Measurements from ENCODE around the gene BTAF1. TPM values are rescaled to one million over a fixed set of nuclear protein-coding genes. Genes with fewer than 3 reads are reported as not detected.

BTAF1 gene
- polyA plus RNA-seq, 4 donors, result 4.6 to 42.8 (median 6.1) TPM

DNA sequence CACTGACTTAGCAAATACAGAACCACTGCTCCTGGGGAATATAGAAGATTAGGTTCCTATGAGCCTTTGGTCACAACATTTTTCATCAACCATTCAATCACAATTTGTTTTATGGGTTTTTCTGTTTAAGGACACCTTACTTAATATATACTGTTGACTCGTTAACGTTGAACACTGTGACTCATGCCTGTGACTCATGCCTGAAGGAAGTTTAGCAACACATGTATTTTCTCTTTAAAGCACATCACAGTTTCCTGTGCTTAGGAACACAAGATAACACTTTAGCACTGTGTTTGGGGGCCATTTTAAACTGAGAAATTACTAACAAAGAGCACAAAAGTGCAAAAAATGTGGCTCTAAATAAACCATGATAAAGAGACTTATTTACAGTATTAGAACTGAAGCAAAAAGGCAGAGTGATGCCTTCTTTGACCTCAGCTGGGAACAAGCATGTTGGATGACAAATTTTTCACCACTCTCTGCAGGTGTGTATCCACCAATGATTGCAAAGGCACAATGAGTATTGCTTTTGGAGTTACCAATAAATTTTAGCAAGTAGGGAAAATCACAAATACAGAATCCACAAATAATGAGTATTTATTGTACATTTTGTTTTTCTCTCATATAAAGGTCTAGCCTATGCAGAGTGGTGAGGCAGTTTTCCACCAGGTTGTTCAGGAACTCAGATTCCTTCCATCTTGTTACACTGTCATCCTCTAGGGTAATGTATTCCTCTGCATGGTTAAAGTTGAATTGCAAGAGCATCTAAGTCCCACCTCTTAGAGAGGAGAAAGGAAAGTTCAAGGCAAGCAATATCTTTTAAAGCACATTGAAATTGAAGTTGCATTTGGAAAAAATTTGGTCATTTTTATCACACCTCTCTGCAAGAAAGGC, 21.5 kb upstream of the BTAF1 start:
- Histone ChIP-seq H3K9me3 (ENCODE audit: control insufficient read depth in 2 of 2, insufficient read depth in 1 of 2, low read depth in 1 of 2, low read length in 1 of 2) (no peaks in the 10 kb centered on the region), H3K27ac (ENCODE audit: low read depth in 1 of 3, low read length in 2 of 3) (no peak overlapping the region), H3K4me1 (ENCODE audit: control insufficient read depth in 3 of 3, insufficient read depth in 2 of 3, low read depth in 1 of 3, low read length in 2 of 3) (no peaks in the 10 kb centered on the region), H3K27me3 (ENCODE audit: control insufficient read depth in 3 of 3, insufficient read depth in 3 of 3, low read length in 3 of 3) (no peaks in the 10 kb centered on the region), H3K36me3 (ENCODE audit: control insufficient read depth in 3 of 3, insufficient read depth in 2 of 3, low read depth in 1 of 3, low read length in 3 of 3) (no peaks in the 10 kb centered on the region), H3K4me3 (ENCODE audit: low read depth in 1 of 3, low read length in 3 of 3) (no peak overlapping the region)
- FAIRE-seq (no peak), DNase-seq (peak; percentile 61 to 73)
- WGBS, 3 donors, result 0 to 4% (median 2%) methylated on average over 2 of the region's 2 CpGs

DNA sequence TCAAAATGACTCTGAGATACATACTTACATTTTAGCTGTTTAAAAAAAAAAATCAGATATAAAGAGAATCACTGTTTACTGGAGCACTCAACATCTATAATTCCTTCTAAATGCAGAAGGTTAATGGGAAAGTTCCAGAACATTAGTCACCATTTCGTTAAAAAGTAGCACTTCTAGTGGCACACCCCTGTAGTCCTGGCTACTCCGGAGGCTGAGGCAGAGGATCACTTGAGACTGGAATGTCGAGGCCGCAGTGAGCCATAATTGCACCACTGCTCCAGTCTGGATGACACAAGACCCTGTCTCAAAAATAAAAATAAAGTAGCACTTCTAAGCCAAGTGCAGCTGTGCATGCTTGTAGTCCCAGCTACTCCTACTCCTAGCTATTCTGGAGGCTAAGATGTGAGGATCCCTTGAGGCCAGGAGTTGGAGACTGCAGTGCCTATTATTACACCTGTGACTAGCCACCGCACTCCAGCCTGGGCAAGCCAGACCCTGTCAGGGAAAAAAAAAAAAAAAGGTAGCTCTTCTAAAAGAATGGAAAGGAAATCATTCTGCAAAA, 16.5 kb upstream of the BTAF1 start:
- H3K27me3 ChIP-seq (ENCODE audit: control insufficient read depth in 3 of 3, insufficient read depth in 3 of 3, low read length in 3 of 3), result no peaks in the 10 kb centered on the region
- DNase-seq (no peak), FAIRE-seq (no peak)
- H3K4me1 ChIP-seq (ENCODE audit: control insufficient read depth in 3 of 3, insufficient read depth in 2 of 3, low read depth in 1 of 3, low read length in 2 of 3), result peaks cover 0 to 7% (median 0%) of the 10 kb centered on the region in 3 donors
- H3K36me3 ChIP-seq (ENCODE audit: control insufficient read depth in 3 of 3, insufficient read depth in 2 of 3, low read depth in 1 of 3, low read length in 3 of 3), result no peaks in the 10 kb centered on the region
- H3K9me3 ChIP-seq (ENCODE audit: control insufficient read depth in 2 of 2, insufficient read depth in 1 of 2, low read depth in 1 of 2, low read length in 1 of 2), result no peaks in the 10 kb centered on the region
- no peak overlapping the region for H3K4me3 ChIP-seq (ENCODE audit: low read depth in 1 of 3, low read length in 3 of 3)
- 88 to 94% (median 90%) methylated on average over 5 of the region's 5 CpGs for WGBS, 3 donors
- no peak overlapping the region for H3K27ac ChIP-seq (ENCODE audit: low read depth in 1 of 3, low read length in 2 of 3)

DNA sequence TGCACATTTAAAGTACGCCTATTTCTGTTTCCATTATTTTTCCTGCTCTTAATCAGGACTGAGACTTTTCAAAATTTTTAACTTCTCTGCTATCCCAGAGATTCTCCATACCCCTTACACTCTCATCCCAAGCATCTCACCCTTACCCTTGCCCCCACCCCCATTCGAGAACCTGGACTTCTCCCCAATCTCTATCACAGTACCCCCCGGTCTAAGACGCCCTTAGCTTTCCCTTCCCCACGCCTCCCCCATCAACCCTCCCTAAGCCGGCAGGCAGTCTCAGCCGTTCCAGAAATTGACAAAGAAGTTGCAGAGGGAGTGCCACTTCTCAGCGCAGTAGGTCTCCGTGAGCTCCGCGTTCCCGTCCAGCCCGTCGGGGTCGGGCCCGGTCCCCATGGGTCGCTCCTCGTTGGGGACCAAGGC, 15.6 kb upstream of the BTAF1 start:
- Histone ChIP-seq H3K36me3 (ENCODE audit: control insufficient read depth in 3 of 3, insufficient read depth in 2 of 3, low read depth in 1 of 3, low read length in 3 of 3) (no peaks in the 10 kb centered on the region), H3K4me3 (ENCODE audit: low read depth in 1 of 3, low read length in 3 of 3) (peak overlapping the region; percentile 73 to 81 (median 80)), H3K27ac (ENCODE audit: low read depth in 1 of 3, low read length in 2 of 3) (peak overlapping the region in 1 of 3 donors; percentile 76), H3K27me3 (ENCODE audit: control insufficient read depth in 3 of 3, insufficient read depth in 3 of 3, low read length in 3 of 3) (no peaks in the 10 kb centered on the region), H3K4me1 (ENCODE audit: control insufficient read depth in 3 of 3, insufficient read depth in 2 of 3, low read depth in 1 of 3, low read length in 2 of 3) (peaks cover 0 to 7% (median 0%) of the 10 kb centered on the region in 3 donors), H3K9me3 (ENCODE audit: control insufficient read depth in 2 of 2, insufficient read depth in 1 of 2, low read depth in 1 of 2, low read length in 1 of 2) (no peaks in the 10 kb centered on the region)
- WGBS, 3 donors, result 4% methylated on average over 18 of the region's 18 CpGs
- DNase-seq (peak in 1 of 2 donors; percentile 8), FAIRE-seq (no peak)

DNA sequence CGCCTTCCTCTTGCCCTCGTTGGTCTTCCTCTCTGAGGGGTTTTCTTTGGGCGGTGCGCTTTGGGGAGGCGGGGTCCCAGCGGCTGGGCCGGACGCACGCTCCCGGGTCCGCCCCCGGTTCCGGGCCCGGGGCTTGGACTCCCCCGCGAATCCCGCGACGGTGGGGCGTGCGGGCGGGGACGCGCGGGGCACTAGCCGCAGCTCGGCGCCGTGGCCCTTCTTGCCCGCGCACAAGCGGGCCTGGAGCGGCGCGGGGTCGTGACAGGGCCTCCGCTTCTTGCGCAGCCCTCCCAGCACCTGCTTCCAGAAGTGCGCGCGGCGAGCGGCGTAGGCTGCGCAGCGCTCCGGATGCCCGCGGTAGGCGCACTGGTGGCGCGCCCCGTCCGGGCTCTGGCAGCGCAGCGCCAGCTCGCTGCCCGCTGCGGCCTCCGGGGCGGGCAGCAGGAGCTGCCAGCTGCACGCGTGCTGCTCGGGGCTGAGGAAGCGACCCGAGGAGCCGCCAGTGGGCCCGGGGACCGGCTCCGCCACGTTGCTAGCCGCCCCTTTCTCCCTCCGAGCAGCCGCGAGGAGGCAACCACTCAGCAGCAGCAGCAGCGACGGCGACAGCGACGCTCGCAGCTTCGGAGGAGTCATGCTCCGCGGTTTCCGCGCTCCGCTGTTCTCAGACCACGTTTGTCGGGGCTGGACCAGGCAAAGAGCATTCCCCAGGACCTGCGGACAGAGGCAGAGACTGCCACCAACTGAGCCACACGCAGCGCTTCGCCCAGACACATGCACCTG, 15.0 kb upstream of the BTAF1 start:
- DNase-seq (peak; percentile 80 to 92), FAIRE-seq (no peak)
- Histone ChIP-seq H3K4me3 (ENCODE audit: low read depth in 1 of 3, low read length in 3 of 3) (peak overlapping the region; percentile 73 to 81 (median 80)), H3K27me3 (ENCODE audit: control insufficient read depth in 3 of 3, insufficient read depth in 3 of 3, low read length in 3 of 3) (no peaks in the 10 kb centered on the region), H3K4me1 (ENCODE audit: control insufficient read depth in 3 of 3, insufficient read depth in 2 of 3, low read depth in 1 of 3, low read length in 2 of 3) (peaks cover 0 to 7% (median 0%) of the 10 kb centered on the region in 3 donors), H3K27ac (ENCODE audit: low read depth in 1 of 3, low read length in 2 of 3) (peak overlapping the region; percentile 24 to 76 (median 42)), H3K36me3 (ENCODE audit: control insufficient read depth in 3 of 3, insufficient read depth in 2 of 3, low read depth in 1 of 3, low read length in 3 of 3) (no peaks in the 10 kb centered on the region), H3K9me3 (ENCODE audit: control insufficient read depth in 2 of 2, insufficient read depth in 1 of 2, low read depth in 1 of 2, low read length in 1 of 2) (no peaks in the 10 kb centered on the region)
- WGBS, 3 donors, result 0% methylated on average over 69 to 93 of the region's 93 CpGs

DNA sequence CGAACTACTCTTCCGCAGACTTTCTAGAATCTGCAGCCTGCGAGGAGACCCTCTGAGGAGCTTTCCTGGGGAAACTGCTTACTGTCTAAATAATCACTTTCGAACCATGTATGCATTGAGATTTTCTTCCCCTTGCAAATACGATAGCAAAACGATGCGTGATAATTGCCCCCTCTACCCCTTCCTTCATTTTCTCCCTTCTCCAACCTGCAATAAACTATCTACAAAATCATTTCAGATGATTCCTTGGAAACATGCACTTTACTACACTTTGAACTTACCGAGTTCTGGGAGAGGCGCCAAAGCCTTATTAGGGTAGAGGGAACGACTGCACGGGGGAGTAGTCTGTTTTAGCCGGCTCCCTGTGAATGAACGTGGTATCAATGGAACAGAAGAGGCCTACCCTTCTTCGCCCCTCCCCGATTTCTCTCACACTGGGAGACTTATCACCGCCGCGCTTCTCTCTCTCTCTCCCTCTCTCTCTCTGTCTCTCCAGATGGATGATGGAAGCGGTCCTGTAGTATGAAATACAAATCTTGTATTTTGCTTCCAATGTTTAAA, 14.4 kb upstream of the BTAF1 start, which contains the start of gene FGFBP3:
Gene FGFBP3 (minus strand): TSS at position 370 of the 561 bp plus-strand sequence. CDS start 517 bp downstream, outside the sequence.
- H3K9me3 ChIP-seq (ENCODE audit: control insufficient read depth in 2 of 2, insufficient read depth in 1 of 2, low read depth in 1 of 2, low read length in 1 of 2), result no peaks in the 10 kb centered on the region
- no peaks in the 10 kb centered on the region for H3K27me3 ChIP-seq (ENCODE audit: control insufficient read depth in 3 of 3, insufficient read depth in 3 of 3, low read length in 3 of 3)
- peak within 1 kb of the TSS; percentile 24 to 76 (median 42) for H3K27ac ChIP-seq (ENCODE audit: low read depth in 1 of 3, low read length in 2 of 3)
- FAIRE-seq (no peak), DNase-seq (peak; percentile 37 to 62)
- WGBS, 3 donors, result 0 to 2% (median 1%) methylated on average over 19 of the region's 19 CpGs
- peaks cover 0 to 7% (median 0%) of the 10 kb centered on the region in 3 donors for H3K4me1 ChIP-seq (ENCODE audit: control insufficient read depth in 3 of 3, insufficient read depth in 2 of 3, low read depth in 1 of 3, low read length in 2 of 3)
- H3K4me3 ChIP-seq (ENCODE audit: low read depth in 1 of 3, low read length in 3 of 3), result peak within 1 kb of the TSS; percentile 73 to 81 (median 80)
- no peaks in the 10 kb centered on the region for H3K36me3 ChIP-seq (ENCODE audit: control insufficient read depth in 3 of 3, insufficient read depth in 2 of 3, low read depth in 1 of 3, low read length in 3 of 3)

DNA sequence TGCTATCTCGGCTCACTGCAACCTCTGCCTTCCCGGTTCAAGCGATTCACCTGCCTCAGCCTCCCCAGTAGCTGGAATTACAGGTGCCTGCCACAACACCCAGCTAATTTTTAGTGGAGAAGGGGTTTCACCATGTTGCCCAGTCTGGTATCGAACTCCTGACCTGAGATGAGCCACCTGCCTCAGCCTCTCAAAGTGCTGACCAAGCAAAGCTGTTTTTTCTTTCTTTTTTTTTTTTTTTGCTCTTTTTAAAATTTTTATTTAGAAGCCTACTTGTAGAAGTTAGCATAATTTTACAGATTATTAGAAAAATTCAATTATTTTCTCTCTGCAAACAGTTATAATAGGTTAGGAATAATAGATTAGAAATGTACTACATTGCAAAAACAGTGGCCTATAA, 13.1 kb upstream of the BTAF1 start:
- DNase-seq (no peak), FAIRE-seq (peak; percentile 76)
- no peaks in the 10 kb centered on the region for H3K9me3 ChIP-seq (ENCODE audit: control insufficient read depth in 2 of 2, insufficient read depth in 1 of 2, low read depth in 1 of 2, low read length in 1 of 2)
- peaks cover 0 to 7% (median 0%) of the 10 kb centered on the region in 3 donors for H3K4me1 ChIP-seq (ENCODE audit: control insufficient read depth in 3 of 3, insufficient read depth in 2 of 3, low read depth in 1 of 3, low read length in 2 of 3)
- WGBS, 3 donors, result 69 to 82% (median 80%) methylated on average over 4 of the region's 4 CpGs
- H3K27ac ChIP-seq (ENCODE audit: low read depth in 1 of 3, low read length in 2 of 3), result no peak overlapping the region
- H3K27me3 ChIP-seq (ENCODE audit: control insufficient read depth in 3 of 3, insufficient read depth in 3 of 3, low read length in 3 of 3), result no peaks in the 10 kb centered on the region
- H3K36me3 ChIP-seq (ENCODE audit: control insufficient read depth in 3 of 3, insufficient read depth in 2 of 3, low read depth in 1 of 3, low read length in 3 of 3), result no peaks in the 10 kb centered on the region
- H3K4me3 ChIP-seq (ENCODE audit: low read depth in 1 of 3, low read length in 3 of 3), result no peak overlapping the region

DNA sequence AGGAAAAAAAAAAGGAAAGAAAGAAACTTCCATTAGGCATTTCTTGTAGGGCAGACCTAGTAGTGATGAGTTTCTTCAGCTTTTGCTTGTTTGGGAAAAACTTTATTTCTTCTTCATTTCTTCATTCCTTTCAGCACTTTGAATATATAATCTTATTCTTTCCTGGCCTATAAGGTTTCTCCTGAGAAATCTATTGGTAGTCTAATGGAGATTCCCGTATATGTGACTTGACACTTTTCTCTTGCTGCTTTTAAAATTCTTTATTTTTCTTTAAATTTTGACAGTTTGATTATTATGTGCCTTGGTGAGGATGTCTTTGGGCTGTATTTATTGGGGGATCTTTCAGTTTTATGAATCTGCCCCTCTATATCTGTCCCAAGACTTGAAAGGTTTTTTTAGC, 3.9 kb upstream of the BTAF1 start:
- 93 to 98% (median 94%) methylated on average over 1 of the region's 1 CpG for WGBS, 3 donors
- H3K36me3 ChIP-seq (ENCODE audit: control insufficient read depth in 3 of 3, insufficient read depth in 2 of 3, low read depth in 1 of 3, low read length in 3 of 3), result no peaks in the 10 kb centered on the region
- peaks cover 0 to 1% (median 0%) of the 10 kb centered on the region in 3 donors for H3K4me1 ChIP-seq (ENCODE audit: control insufficient read depth in 3 of 3, insufficient read depth in 2 of 3, low read depth in 1 of 3, low read length in 2 of 3)
- DNase-seq, result no peak
- H3K27ac ChIP-seq (ENCODE audit: low read depth in 1 of 3, low read length in 2 of 3), result no peak overlapping the region
- no peaks in the 10 kb centered on the region for H3K27me3 ChIP-seq (ENCODE audit: control insufficient read depth in 3 of 3, insufficient read depth in 3 of 3, low read length in 3 of 3)
- no peak overlapping the region for H3K4me3 ChIP-seq (ENCODE audit: low read depth in 1 of 3, low read length in 3 of 3)
- FAIRE-seq, result no peak
- peaks cover 0 to 7% of the 10 kb centered on the region in 2 donors for H3K9me3 ChIP-seq (ENCODE audit: control insufficient read depth in 2 of 2, insufficient read depth in 1 of 2, low read depth in 1 of 2, low read length in 1 of 2)
